Neuronal stem cell (in vitro differentiated cells): ENCODE data around the gene MALAT1.

Source experiments
- DNase-seq: peaks from one replicate; pipeline ENCODE4 v3.0.0-alpha.2; 2013; ENCODE audit warnings: low spot score
- H2AFZ ChIP-seq: one replicate; pipeline ENCODE4 v1.6.1; 2013; ENCODE audit warnings: mild to moderate bottlenecking, low read length, inconsistent platforms
- H2AK5ac ChIP-seq: 2 replicates; pipeline ENCODE4 v1.6.1; 2013; ENCODE audit warnings: low read depth, mild to moderate bottlenecking, inconsistent platforms, low read length, moderate library complexity, mixed read lengths
- H2BK120ac ChIP-seq: 2 replicates; pipeline ENCODE4 v1.6.1; 2013; ENCODE audit warnings: low read depth, mild to moderate bottlenecking, inconsistent platforms, low read length, moderate library complexity, mixed read lengths
- H2BK12ac ChIP-seq: one replicate; pipeline ENCODE4 v1.6.1; 2013; ENCODE audit warnings: low read length, inconsistent platforms
- H2BK15ac ChIP-seq: 2 replicates; pipeline ENCODE4 v1.6.1; 2013; ENCODE audit warnings: mild to moderate bottlenecking, low read length, inconsistent platforms, mixed read lengths
- H2BK5ac ChIP-seq: one replicate; pipeline ENCODE4 v1.6.1; 2013; ENCODE audit warnings: inconsistent platforms, mild to moderate bottlenecking, low read length, moderate library complexity
- H3K14ac ChIP-seq: one replicate; pipeline ENCODE4 v1.6.1; 2013; ENCODE audit warnings: low read length, inconsistent platforms
- H3K18ac ChIP-seq: 2 replicates; pipeline ENCODE4 v1.6.1; 2013; ENCODE audit warnings: low read length, inconsistent platforms
- H3K23ac ChIP-seq: 2 replicates; pipeline ENCODE4 v1.6.1; 2013; ENCODE audit warnings: low read depth, mild to moderate bottlenecking, mixed read lengths, low read length, inconsistent platforms; ENCODE audit not compliant: poor library complexity
- H3K27ac ChIP-seq: replicated peaks from 3 replicates; pipeline ENCODE4 v1.5.1; 2013; ENCODE audit warnings: low read length, inconsistent platforms
- H3K27me3 ChIP-seq, 3 experiments: 2 replicates each; pipeline ENCODE4 v1.6.1; 2013; ENCODE audit warnings: low read length in 3 of 3, mild to moderate bottlenecking in 2 of 3, inconsistent platforms in 1 of 3, low read depth in 1 of 3, mixed read lengths in 1 of 3, moderate library complexity in 1 of 3; ENCODE audit not compliant: control insufficient read depth in 3 of 3, insufficient read depth in 3 of 3
- H3K36me3 ChIP-seq, 2 donors: replicated peaks in 1 of 2; 2 replicates each; pipeline ENCODE4 v1.6.1; 2013; ENCODE audit warnings: low read length in 2 of 2; ENCODE audit not compliant: control insufficient read depth in 2 of 2, insufficient read depth in 2 of 2
- H3K4ac ChIP-seq: 2 replicates; pipeline ENCODE4 v1.6.1; 2013; ENCODE audit warnings: inconsistent platforms, mild to moderate bottlenecking, low read length, moderate library complexity
- H3K4me1 ChIP-seq, 2 donors: 1 replicate in 1 of 2; 2 replicates in 1 of 2; pipeline ENCODE4 v1.6.1; 2013; ENCODE audit warnings: low read length in 2 of 2, low read depth in 1 of 2; ENCODE audit not compliant: control insufficient read depth in 2 of 2, insufficient read depth in 1 of 2
- H3K4me2 ChIP-seq: one replicate; pipeline ENCODE4 v1.6.1; 2013; ENCODE audit warnings: mild to moderate bottlenecking, low read length, inconsistent platforms; ENCODE audit not compliant: insufficient read depth, poor library complexity, severe bottlenecking
- H3K4me3 ChIP-seq, 2 donors: 2 replicates each; pipeline ENCODE4 v1.5.1; 2013; ENCODE audit warnings: low read length in 2 of 2, mild to moderate bottlenecking in 2 of 2, inconsistent platforms in 1 of 2, moderate library complexity in 1 of 2
- H3K79me1 ChIP-seq: one replicate; pipeline ENCODE4 v1.6.1; 2013; ENCODE audit warnings: low read depth, mild to moderate bottlenecking, inconsistent platforms, low read length, moderate library complexity
- H3K9ac ChIP-seq: one replicate; pipeline ENCODE4 v1.6.1; 2013; ENCODE audit warnings: mild to moderate bottlenecking, low read depth, low read length, inconsistent platforms; ENCODE audit not compliant: poor library complexity
- H3K9me3 ChIP-seq, 2 donors: replicated peaks in 1 of 2; 2 replicates each; pipeline versions ENCODE3 to v1.6.1; 2013; ENCODE audit warnings: low read length in 2 of 2, mild to moderate bottlenecking in 2 of 2, inconsistent platforms in 1 of 2, low read depth in 1 of 2, mixed read lengths in 1 of 2, moderate library complexity in 1 of 2; ENCODE audit not compliant: control insufficient read depth in 2 of 2, insufficient read depth in 1 of 2
- H4K8ac ChIP-seq: one replicate; pipeline ENCODE4 v1.6.1; 2013; ENCODE audit warnings: low read depth, mild to moderate bottlenecking, inconsistent platforms, low read length, moderate library complexity
- H4K91ac ChIP-seq: one replicate; pipeline ENCODE4 v1.6.1; 2013; ENCODE audit warnings: low read length, low read depth, mild to moderate bottlenecking, inconsistent platforms; ENCODE audit not compliant: poor library complexity
- WGBS, 2 donors: extraction: QIAGEN DNeasy Blood & Tissue Kit; methylation state at CpG; one replicate each; pipeline ENCODE4 v1.1.7; 2013; ENCODE audit warnings: missing lambda C conversion rate in 2 of 2, mixed read lengths in 1 of 2; ENCODE audit not compliant: insufficient read length in 2 of 2, insufficient replicate concordance in 1 of 2; ENCODE audit errors: extremely low coverage in 2 of 2; 5-methylcytosine and 5-hydroxymethylcytosine counted together

MALAT1 gene

DNA sequence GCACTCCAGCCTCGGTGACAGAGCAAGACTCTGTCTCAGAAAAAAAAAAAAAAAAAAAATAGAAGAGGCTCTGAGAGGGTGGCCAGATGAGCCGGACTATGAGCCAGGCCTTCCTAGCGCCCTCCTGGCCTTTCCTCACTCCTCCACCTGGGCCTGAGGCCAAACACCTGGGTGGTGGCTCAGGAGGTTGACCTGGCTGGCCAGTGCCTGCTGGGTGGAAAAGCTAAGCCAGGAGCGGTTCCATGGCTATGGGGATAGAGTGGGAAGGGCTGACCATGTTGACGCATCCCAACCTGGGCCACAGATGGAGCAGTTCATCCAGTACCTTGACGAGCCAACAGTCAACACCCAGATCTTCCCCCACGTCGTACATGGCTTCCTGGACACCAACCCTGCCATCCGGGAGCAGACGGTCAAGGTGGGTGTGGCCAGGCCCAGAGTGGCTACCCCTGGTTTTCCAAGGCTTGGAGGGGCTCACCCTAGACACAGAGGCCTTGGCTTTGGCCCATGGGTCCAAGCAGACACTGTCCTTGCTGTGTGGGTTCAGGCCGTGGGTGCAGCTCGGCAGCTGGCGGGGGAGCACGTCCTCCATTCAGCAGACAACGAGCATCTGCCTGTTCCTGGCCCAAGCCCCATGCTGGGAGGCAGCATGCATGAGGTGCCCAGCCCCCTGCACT, 33.7 kb downstream of the MALAT1 start:
- peaks cover 0 to 10% of the 10 kb centered on the region in 2 donors for H3K4me1 ChIP-seq
- peaks cover 56 to 75% of the 10 kb centered on the region in 2 donors for H3K36me3 ChIP-seq
- WGBS, 2 donors, result no CpG with 5 or more reads among the region's 15 CpGs

DNA sequence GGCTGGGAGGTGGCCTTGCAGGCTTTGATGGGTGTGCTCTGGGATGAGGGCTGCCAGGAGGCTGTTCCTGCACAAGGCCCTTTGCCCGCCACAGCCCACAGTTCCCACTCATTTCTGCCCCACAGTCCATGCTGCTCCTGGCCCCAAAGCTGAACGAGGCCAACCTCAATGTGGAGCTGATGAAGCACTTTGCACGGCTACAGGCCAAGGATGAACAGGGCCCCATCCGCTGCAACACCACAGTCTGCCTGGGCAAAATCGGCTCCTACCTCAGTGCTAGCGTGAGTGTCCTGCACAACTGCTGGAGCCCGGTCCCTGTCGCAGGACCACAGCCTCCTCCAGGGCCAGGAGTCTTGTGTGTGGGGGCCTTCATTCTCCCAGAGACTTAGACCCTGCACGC, 36.3 kb downstream of the MALAT1 start:
- peaks cover 0 to 21% (median 10%) of the 10 kb centered on the region in 3 experiments for H3K27me3 ChIP-seq
- no peak overlapping the region for H2BK12ac ChIP-seq
- H3K14ac ChIP-seq, result no peak overlapping the region
- no peak for DNase-seq
- H3K23ac ChIP-seq, result peak overlapping the region; percentile 29
- H3K9ac ChIP-seq, result peak overlapping the region; percentile 24
- no peak overlapping the region for H3K4ac ChIP-seq
- H3K4me1 ChIP-seq, result peaks cover 0 to 3% of the 10 kb centered on the region in 2 donors
- no peaks in the 10 kb centered on the region for H3K9me3 ChIP-seq
- no peak overlapping the region for H2AFZ ChIP-seq
- no peak overlapping the region for H3K4me2 ChIP-seq
- H4K8ac ChIP-seq, result no peak overlapping the region
- WGBS, 2 donors, result no CpG with 5 or more reads among the region's 9 CpGs
- H2AK5ac ChIP-seq, result no peak overlapping the region
- no peak overlapping the region for H4K91ac ChIP-seq
- no peak overlapping the region for H3K18ac ChIP-seq
- no peak overlapping the region for H3K27ac ChIP-seq
- H3K4me3 ChIP-seq, result no peak overlapping the region
- no peak overlapping the region for H2BK120ac ChIP-seq
- H3K36me3 ChIP-seq, result peaks cover 46 to 71% of the 10 kb centered on the region in 2 donors
- peaks cover 3% of the 10 kb centered on the region for H3K79me1 ChIP-seq
- no peak overlapping the region for H2BK5ac ChIP-seq
- H2BK15ac ChIP-seq, result no peak overlapping the region

More for the DNA sequence above, 33.7 kb downstream of the MALAT1 start:
- H2AFZ ChIP-seq, result no peak overlapping the region
- no peak overlapping the region for H3K4ac ChIP-seq
- no peak for DNase-seq
- H3K4me2 ChIP-seq, result no peak overlapping the region
- no peak overlapping the region for H2AK5ac ChIP-seq
- H3K27ac ChIP-seq, result no peak overlapping the region
- H2BK12ac ChIP-seq, result no peak overlapping the region
- peak overlapping the region; percentile 84 for H2BK5ac ChIP-seq
- H2BK120ac ChIP-seq, result no peak overlapping the region
- no peak overlapping the region for H2BK15ac ChIP-seq
- H3K14ac ChIP-seq, result no peak overlapping the region
- no peaks in the 10 kb centered on the region for H3K27me3 ChIP-seq
- peak overlapping the region; percentile 30 for H3K9ac ChIP-seq
- H3K18ac ChIP-seq, result no peak overlapping the region
- no peak overlapping the region for H4K8ac ChIP-seq
- H4K91ac ChIP-seq, result no peak overlapping the region
- peak overlapping the region in 1 of 2 donors; percentile 50 for H3K4me3 ChIP-seq
- H3K9me3 ChIP-seq, result no peaks in the 10 kb centered on the region
- H3K79me1 ChIP-seq, result peaks cover 4% of the 10 kb centered on the region
- peak overlapping the region; percentile 10 for H3K23ac ChIP-seq

DNA sequence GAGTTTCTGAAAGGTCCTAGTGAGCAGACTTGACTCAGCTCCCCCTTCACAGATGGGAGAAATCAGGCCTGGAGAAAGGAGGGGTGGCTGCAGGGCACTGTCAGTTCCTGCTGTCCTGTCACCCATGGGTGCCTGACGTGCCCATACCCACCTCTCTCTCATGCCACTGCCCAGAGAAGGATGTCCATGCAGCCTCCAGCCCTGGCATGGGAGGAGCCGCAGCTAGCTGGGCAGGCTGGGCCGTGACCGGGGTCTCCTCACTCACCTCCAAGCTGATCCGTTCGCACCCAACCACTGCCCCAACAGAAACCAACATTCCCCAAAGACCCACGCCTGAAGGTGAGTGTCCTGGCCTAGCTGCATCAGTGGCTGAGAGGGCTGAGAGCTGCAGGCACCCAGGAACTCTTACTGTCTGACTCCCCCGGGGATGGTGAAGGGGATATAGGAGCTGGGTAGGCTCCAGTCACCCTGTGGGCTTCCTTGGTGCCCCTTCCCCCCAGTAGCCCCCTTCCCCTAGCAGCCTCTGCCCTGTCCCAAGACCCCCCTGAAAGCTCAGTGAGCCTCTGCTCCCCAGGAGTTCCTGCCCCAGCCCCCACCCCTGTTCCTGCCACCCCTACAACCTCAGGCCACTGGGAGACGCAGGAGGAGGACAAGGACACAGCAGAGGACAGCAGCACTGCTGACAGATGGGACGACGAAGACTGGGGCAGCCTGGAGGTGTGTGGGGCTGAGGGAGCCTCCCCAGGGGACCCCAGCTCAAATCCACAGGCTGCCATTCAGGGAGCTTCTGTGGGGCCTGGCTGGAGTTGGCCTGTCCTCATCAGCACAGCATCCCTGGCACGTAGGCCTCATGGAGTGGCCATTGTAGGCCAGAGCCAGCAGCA, 37.8 kb downstream of the MALAT1 start:
- no peak overlapping the region for H2AFZ ChIP-seq
- H2BK120ac ChIP-seq, result no peak overlapping the region
- no peaks in the 10 kb centered on the region for H3K9me3 ChIP-seq
- peak overlapping the region; percentile 54 for H3K9ac ChIP-seq
- H2BK5ac ChIP-seq, result no peak overlapping the region
- peaks cover 33 to 60% of the 10 kb centered on the region in 2 donors for H3K36me3 ChIP-seq
- H3K4me2 ChIP-seq, result no peak overlapping the region
- DNase-seq, result no peak
- H3K18ac ChIP-seq, result no peak overlapping the region
- no peak overlapping the region for H4K91ac ChIP-seq
- H3K4me3 ChIP-seq, result peak overlapping the region in 1 of 2 donors; percentile 23
- no peak overlapping the region for H4K8ac ChIP-seq
- H3K4me1 ChIP-seq, result peaks cover 0 to 10% of the 10 kb centered on the region in 2 donors
- peaks cover 0 to 35% (median 13%) of the 10 kb centered on the region in 3 experiments for H3K27me3 ChIP-seq
- H3K27ac ChIP-seq, result no peak overlapping the region
- no peak overlapping the region for H3K4ac ChIP-seq
- H3K79me1 ChIP-seq, result peaks cover 3% of the 10 kb centered on the region
- H3K23ac ChIP-seq, result peak overlapping the region; percentile 65
- H2AK5ac ChIP-seq, result no peak overlapping the region
- WGBS, 2 donors, result no CpG with 5 or more reads among the region's 12 CpGs
- H2BK12ac ChIP-seq, result no peak overlapping the region
- H2BK15ac ChIP-seq, result no peak overlapping the region
- no peak overlapping the region for H3K14ac ChIP-seq

DNA sequence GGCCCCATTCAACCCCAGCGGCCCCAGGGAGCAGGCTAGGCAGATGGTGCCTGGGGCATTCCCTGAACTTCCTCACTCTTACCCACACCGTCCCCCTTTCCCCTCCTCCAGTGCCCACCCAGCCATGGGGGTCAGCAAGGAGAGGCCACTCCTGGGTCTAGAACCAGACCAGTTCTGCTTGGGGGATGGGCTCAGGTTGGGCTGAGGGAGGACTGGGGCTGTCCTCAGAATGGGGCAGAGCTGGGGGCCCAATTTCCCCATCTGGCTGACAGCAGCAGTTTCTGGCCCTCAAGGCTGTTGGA, 38.4 kb downstream of the MALAT1 start:
- Histone ChIP-seq H3K4me3 (no peak overlapping the region), H3K27ac (no peak overlapping the region), H2BK5ac (no peak overlapping the region), H3K9me3 (no peaks in the 10 kb centered on the region), H2AFZ (no peak overlapping the region), H4K91ac (no peak overlapping the region), H3K4me1 (peaks cover 0 to 10% of the 10 kb centered on the region in 2 donors), H2BK15ac (no peak overlapping the region), H2AK5ac (no peak overlapping the region), H3K14ac (no peak overlapping the region), H2BK120ac (no peak overlapping the region), H4K8ac (no peak overlapping the region), H3K36me3 (peaks cover 30 to 59% of the 10 kb centered on the region in 2 donors), H3K27me3 (peaks cover 0 to 38% (median 13%) of the 10 kb centered on the region in 3 experiments), H3K4me2 (no peak overlapping the region), H3K9ac (no peak overlapping the region), H3K79me1 (peaks cover 3% of the 10 kb centered on the region), H3K18ac (no peak overlapping the region), H3K23ac (peak overlapping the region; percentile 65), H2BK12ac (no peak overlapping the region), H3K4ac (no peak overlapping the region)
- WGBS, 2 donors, result no CpG with 5 or more reads among the region's 2 CpGs
- DNase-seq, result no peak
